ENCODE measurements around the gene ADORA2B. TPM values are rescaled to one million over a fixed set of nuclear protein-coding genes. Genes with fewer than 3 reads are reported as not detected.

Gene ADORA2B
- total RNA-seq, 4 donors from 2014 or later, result 35.3 to 55.3 (median 45.5) TPM

DNA sequence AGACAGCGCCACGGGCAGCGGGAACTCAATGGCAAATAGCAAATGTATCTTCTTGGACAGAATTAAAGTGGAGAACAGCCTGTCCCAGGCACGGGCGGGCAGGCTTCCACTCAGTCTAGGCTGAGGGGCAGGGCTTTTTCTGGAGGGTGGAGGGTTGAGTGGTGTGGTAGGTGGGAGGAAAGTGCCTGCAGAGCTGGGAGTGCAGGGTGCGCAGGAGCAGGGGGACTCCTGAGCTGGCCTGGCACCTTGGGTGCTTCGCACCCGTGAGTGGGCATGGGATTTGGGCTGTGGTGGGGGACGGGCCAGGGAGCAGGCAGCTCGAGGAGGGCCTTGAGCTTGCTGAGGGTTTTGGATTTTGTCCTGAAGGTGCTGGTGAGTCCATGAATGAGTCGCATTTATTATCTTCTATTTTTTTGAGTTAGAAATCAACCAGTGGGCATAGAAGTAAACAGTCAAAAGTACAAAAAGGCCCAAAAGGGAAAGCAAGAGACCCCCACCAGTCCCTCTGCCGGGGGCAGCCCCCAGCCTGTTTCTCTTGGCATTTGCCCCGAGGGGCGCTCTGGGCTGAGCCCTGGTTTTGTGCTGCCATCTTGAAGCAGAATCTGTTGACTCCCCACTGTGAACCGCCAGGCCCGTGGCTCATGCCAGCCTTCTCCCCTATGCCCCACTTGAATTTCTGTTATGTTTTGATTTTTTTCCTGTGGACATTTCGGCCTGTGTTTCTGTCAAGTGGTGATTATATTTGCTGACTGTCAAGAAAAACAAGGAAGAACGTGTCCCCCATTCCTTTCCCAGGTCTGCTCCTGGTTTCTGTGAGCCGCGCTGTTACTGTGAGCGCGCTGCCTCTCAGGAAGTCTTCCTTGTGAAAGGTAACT is 8.2 kb downstream of the ADORA2B start:
- Histone ChIP-seq H3K9me3 (no peaks in the 10 kb centered on the region), H3K4me3 (no peak overlapping the region), H3K36me3 (peaks cover 2% of the 10 kb centered on the region), H3K4me1 (peaks cover 22% of the 10 kb centered on the region), H3K27ac (no peak overlapping the region), H3K27me3 (no peaks in the 10 kb centered on the region)
- TF ChIP-seq POLR2AphosphoS5 (IDR thresholded peaks at IDR 0.05) (no peak), POLR2A (IDR thresholded peaks at IDR 0.05) (no peak), EP300 (IDR thresholded peaks at IDR 0.05) (no peak)
- TF ChIP-seq, protein P1, sequence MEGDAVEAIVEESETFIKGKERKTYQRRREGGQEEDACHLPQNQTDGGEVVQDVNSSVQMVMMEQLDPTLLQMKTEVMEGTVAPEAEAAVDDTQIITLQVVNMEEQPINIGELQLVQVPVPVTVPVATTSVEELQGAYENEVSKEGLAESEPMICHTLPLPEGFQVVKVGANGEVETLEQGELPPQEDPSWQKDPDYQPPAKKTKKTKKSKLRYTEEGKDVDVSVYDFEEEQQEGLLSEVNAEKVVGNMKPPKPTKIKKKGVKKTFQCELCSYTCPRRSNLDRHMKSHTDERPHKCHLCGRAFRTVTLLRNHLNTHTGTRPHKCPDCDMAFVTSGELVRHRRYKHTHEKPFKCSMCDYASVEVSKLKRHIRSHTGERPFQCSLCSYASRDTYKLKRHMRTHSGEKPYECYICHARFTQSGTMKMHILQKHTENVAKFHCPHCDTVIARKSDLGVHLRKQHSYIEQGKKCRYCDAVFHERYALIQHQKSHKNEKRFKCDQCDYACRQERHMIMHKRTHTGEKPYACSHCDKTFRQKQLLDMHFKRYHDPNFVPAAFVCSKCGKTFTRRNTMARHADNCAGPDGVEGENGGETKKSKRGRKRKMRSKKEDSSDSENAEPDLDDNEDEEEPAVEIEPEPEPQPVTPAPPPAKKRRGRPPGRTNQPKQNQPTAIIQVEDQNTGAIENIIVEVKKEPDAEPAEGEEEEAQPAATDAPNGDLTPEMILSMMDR (IDR thresholded peaks at IDR 0.05), result no peak
- peak in 1 of 2 donors; percentile 42 for DNase-seq (ENCODE audit: low spot score in 2 of 2)
- 80% methylated on average over 21 of the region's 22 CpGs for WGBS

DNA sequence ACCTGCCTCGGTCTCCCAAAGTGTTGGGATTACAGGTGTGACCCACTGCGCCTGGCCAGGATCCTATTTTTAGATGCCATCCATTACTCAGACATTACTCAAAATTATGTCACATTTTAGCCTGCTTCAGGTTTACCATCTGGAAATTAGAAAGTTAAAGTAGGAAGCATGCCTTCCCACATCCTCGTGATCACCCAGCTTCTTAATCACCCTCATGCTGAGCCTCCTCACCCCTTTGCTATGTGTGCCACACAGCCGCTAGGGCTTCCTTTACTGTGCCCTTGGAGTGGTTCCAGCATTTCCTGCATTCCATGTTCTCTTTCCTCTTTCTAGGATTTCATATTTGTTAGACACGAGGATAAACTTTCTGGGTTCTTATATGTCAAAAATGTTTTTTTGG is 9.3 kb downstream of the ADORA2B start:
- no peaks in the 10 kb centered on the region for H3K27me3 ChIP-seq
- DNase-seq (ENCODE audit: low spot score in 2 of 2), result peak in 1 of 2 donors; percentile 19
- no peak overlapping the region for H3K4me3 ChIP-seq
- H3K27ac ChIP-seq, result no peak overlapping the region
- H3K4me1 ChIP-seq, result peaks cover 25% of the 10 kb centered on the region
- no peak for TF ChIP-seq EP300 (IDR thresholded peaks at IDR 0.05)
- no peaks in the 10 kb centered on the region for H3K9me3 ChIP-seq
- WGBS, result 59% methylated on average over 5 of the region's 5 CpGs
- peaks cover 2% of the 10 kb centered on the region for H3K36me3 ChIP-seq

- Histone ChIP-seq H3K4me3 (no peak overlapping the region), H3K27ac (no peak overlapping the region), H3K27me3 (no peaks in the 10 kb centered on the region), H3K4me1 (peaks cover 32% of the 10 kb centered on the region), H3K36me3 (peaks cover 2% of the 10 kb centered on the region), H3K9me3 (no peaks in the 10 kb centered on the region)
- TF ChIP-seq POLR2AphosphoS5 (IDR thresholded peaks at IDR 0.05) (no peak), POLR2A (IDR thresholded peaks at IDR 0.05) (no peak), EP300 (IDR thresholded peaks at IDR 0.05) (no peak)
- DNase-seq (ENCODE audit: low spot score in 2 of 2), result no peak
- 87% methylated on average over 14 of the region's 14 CpGs for WGBS
These were observed 11.0 kb downstream of the ADORA2B start for GRCh38 chr17:15955793-15956541.

- no peak overlapping the region for H3K4me3 ChIP-seq
- TF ChIP-seq, protein P1 (IDR thresholded peaks at IDR 0.05), result no peak
- TF ChIP-seq POLR2A (IDR thresholded peaks at IDR 0.05), result no peak
- TF ChIP-seq POLR2AphosphoS5 (IDR thresholded peaks at IDR 0.05), result no peak
- no peak for TF ChIP-seq EP300 (IDR thresholded peaks at IDR 0.05)
- H3K4me1 ChIP-seq, result peaks cover 32% of the 10 kb centered on the region
- H3K27me3 ChIP-seq, result no peaks in the 10 kb centered on the region
- DNase-seq (ENCODE audit: low spot score in 2 of 2), result no peak
- H3K9me3 ChIP-seq, result no peaks in the 10 kb centered on the region
- 76% methylated on average over 6 of the region's 6 CpGs for WGBS
- no peaks in the 10 kb centered on the region for H3K36me3 ChIP-seq
- no peak overlapping the region for H3K27ac ChIP-seq
These were observed 12.3 kb downstream of the ADORA2B start for GRCh38 chr17:15957206-15957605.

DNA sequence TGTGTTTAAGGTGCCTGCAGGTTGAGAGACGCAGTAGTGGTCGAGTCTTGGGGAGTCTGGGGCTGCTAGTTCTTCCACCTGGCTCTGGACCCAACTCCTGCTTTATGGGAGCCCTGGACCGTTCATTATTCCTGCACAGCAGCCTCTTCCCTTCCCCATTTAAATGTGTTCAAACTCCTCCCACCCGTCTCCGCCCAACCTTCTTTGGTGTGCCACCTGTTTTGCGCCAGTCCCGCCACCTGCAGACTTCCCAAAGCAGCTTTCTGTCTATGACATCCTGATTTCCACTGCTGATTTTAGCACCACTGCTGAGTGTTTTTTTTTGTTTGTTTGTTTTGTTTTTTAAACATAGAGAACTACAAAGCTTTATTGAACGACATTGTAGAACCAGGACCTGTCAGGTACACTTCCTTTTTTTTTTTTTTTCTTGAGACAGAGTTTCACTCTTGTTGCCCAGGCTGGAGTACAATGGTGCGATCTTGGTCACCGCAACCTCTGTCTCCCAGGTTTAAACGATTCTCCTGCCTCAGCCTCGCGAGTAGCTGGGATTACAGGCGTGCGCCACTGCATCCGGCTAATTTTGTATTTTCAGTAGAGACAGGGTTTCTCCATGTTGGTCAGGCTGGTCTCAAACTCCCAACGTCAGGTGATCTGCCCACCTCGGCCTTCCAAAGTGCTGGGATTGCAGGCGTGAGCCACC is 12.8 kb downstream of the ADORA2B start:
- TF ChIP-seq EP300 (IDR thresholded peaks at IDR 0.05), result no peak
- no peak for TF ChIP-seq POLR2AphosphoS5 (IDR thresholded peaks at IDR 0.05)
- TF ChIP-seq, protein P1 (IDR thresholded peaks at IDR 0.05), result no peak
- no peak for TF ChIP-seq POLR2A (IDR thresholded peaks at IDR 0.05)
- Histone ChIP-seq H3K27me3 (no peaks in the 10 kb centered on the region), H3K4me1 (peaks cover 32% of the 10 kb centered on the region), H3K27ac (no peak overlapping the region), H3K36me3 (no peaks in the 10 kb centered on the region), H3K9me3 (no peaks in the 10 kb centered on the region), H3K4me3 (no peak overlapping the region)
- WGBS, result 84% methylated on average over 18 of the region's 19 CpGs
- peak in 1 of 2 donors; percentile 39 for DNase-seq (ENCODE audit: low spot score in 2 of 2)
